ENCODE results near the gene UGT1A8.
A peak's percentile ranks its signal among the peaks of the same experiment; 100 is the strongest.
"Not testable (repeated sequence)": the region's sequence is repeated elsewhere in the genome, so short reads cannot be mapped to it uniquely, and the experiment has no call there.

Gene UGT1A8

GRCh38 chr2:233688341-233688740 lies 70.9 kb downstream of the UGT1A8 start:
- no peak for DNase-seq

GRCh38 chr2:233689031-233689430 lies 71.6 kb downstream of the UGT1A8 start:
- DNase-seq = no peak

GRCh38 chr2:233689501-233689900 lies 72.1 kb downstream of the UGT1A8 start:
- DNase-seq = no peak

- DNase-seq = no peak
Observed at GRCh38 chr2:233690444-233690843, 73.0 kb downstream of the UGT1A8 start.

- DNase-seq = no peak
Observed at GRCh38 chr2:233691443-233692433, 74.3 kb downstream of the UGT1A8 start.

GRCh38 chr2:233692648-233693047 lies 75.2 kb downstream of the UGT1A8 start, which contains the start of gene UGT1A6:
Gene UGT1A6 (plus strand): TSS chr2:233692890. CDS start chr2:233693005, 115 bp downstream.
- no peak for DNase-seq

- no peak for DNase-seq
Observed at GRCh38 chr2:233693963-233694362, 76.5 kb downstream of the UGT1A8 start.

- no peak for DNase-seq
Observed at GRCh38 chr2:233698740-233699139, 81.3 kb downstream of the UGT1A8 start.

GRCh38 chr2:233699424-233700027 lies 82.1 kb downstream of the UGT1A8 start:
- DNase-seq = no peak

GRCh38 chr2:233700028-233700635 lies 82.7 kb downstream of the UGT1A8 start:
- DNase-seq = no peak

- not testable (repeated sequence) for DNase-seq
Observed at GRCh38 chr2:233700842-233701241, 83.4 kb downstream of the UGT1A8 start.

GRCh38 chr2:233702238-233702637 lies 84.8 kb downstream of the UGT1A8 start:
- DNase-seq = no peak

GRCh38 chr2:233705911-233706506 lies 88.6 kb downstream of the UGT1A8 start:
- DNase-seq = no peak

- DNase-seq = no peak
Observed at GRCh38 chr2:233706720-233707119, 89.3 kb downstream of the UGT1A8 start.

GRCh38 chr2:233707940-233708644 lies 90.7 kb downstream of the UGT1A8 start:
- no peak for DNase-seq

GRCh38 chr2:233708942-233709341 lies 91.5 kb downstream of the UGT1A8 start:
- DNase-seq = no peak

GRCh38 chr2:233711312-233712008 lies 94.0 kb downstream of the UGT1A8 start:
- DNase-seq = peak; percentile 37

GRCh38 chr2:233712611-233713261 lies 95.3 kb downstream of the UGT1A8 start, which contains the start of gene UGT1A5:
Gene UGT1A5 (plus strand): TSS chr2:233712907. CDS start chr2:233712992, 85 bp downstream.
- DNase-seq = no peak

GRCh38 chr2:233713262-233713615 lies 95.8 kb downstream of the UGT1A8 start:
- no peak for DNase-seq

- no peak for DNase-seq
Observed at GRCh38 chr2:233714121-233714520, 96.7 kb downstream of the UGT1A8 start.

- no peak for DNase-seq
Observed at GRCh38 chr2:233718552-233718951, 101.1 kb downstream of the UGT1A8 start, which contains the start of gene UGT1A4. Gene UGT1A4 (plus strand): TSS chr2:233718736. CDS start chr2:233718821, 85 bp downstream.

Data from right kidney (tissue), 1 donor.